SH-SY5Y (cell line): ENCODE data around the gene XXYLT1.

Experiments used
- GATA2 ChIP-seq: IDR thresholded peaks from 2 replicates; pipeline ENCODE4 v1.6.1; 2011; ENCODE audit warnings: mild to moderate bottlenecking, low read depth, low read length
- GATA3 ChIP-seq: IDR thresholded peaks from 2 replicates; pipeline ENCODE4 v1.6.1; 2011; ENCODE audit warnings: low read depth, mild to moderate bottlenecking, low read length, moderate library complexity

DNA sequence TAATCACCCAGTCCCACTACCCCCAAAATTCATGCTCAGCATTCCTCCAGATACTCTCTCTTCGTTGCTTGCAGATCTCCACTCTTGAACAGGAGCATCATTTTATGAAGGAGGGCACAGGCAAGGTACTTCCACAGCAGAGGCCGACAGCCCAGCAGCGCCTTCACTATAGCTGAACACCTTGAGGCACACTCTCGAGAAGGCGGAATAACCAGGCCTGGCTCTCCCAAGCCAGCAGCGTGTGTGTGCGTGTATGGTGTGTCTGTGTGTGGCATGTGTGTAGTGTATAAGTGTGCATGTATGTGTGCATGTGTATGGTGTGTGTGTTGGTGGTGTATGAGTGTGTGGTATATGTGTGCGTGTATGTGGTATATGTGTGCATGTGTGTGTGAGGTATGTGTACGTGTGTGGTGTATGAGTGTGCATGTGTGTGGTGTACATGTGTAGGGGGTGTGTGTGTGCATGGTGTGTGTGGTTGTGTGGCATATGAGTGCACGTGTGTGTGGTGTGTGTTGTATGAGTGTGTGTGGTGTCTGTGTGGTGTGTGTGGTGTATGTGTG is 161.8 kb downstream of the XXYLT1 start:
- TF ChIP-seq GATA3 (no peak), GATA2 (no peak)
